NCI-H510A (cell line): ENCODE results near the gene SYTL1.

Experiments
- DNase-seq: peaks from one replicate; lab custom pipeline; 2025; lab: John Stamatoyannopoulos, UW

The SYTL1 gene

GRCh38 chr1:27346991-27347624, 5.3 kb downstream of the SYTL1 start:
- no peak for DNase-seq

- DNase-seq, result peak; percentile 75
Measured at GRCh38 chr1:27348861-27349783, 7.3 kb downstream of the SYTL1 start.

GRCh38 chr1:27349784-27350662, 8.2 kb downstream of the SYTL1 start:
- DNase-seq, result peak; percentile 76

GRCh38 chr1:27350663-27351540, 9.1 kb downstream of the SYTL1 start:
- no peak for DNase-seq

- DNase-seq, result no peak
Measured at GRCh38 chr1:27351541-27352107, 9.8 kb downstream of the SYTL1 start.

- no peak for DNase-seq
Measured at GRCh38 chr1:27353166-27353565, 11.3 kb downstream of the SYTL1 start.

- no peak for DNase-seq
Measured at GRCh38 chr1:27353629-27354028, 11.8 kb downstream of the SYTL1 start.

- no peak for DNase-seq
Measured at GRCh38 chr1:27355683-27356082, 13.9 kb downstream of the SYTL1 start.

- no peak for DNase-seq
Measured at GRCh38 chr1:27356277-27356618, 14.4 kb downstream of the SYTL1 start.

- no peak for DNase-seq
Measured at GRCh38 chr1:27356619-27357280, 14.9 kb downstream of the SYTL1 start.

GRCh38 chr1:27357281-27358037, 15.6 kb downstream of the SYTL1 start:
- peak; percentile 19 for DNase-seq

- no peak for DNase-seq
Measured at GRCh38 chr1:27358038-27358927, 16.5 kb downstream of the SYTL1 start.

GRCh38 chr1:27358928-27359313, 17.1 kb downstream of the SYTL1 start:
- no peak for DNase-seq

- no peak for DNase-seq
Measured at GRCh38 chr1:27359822-27360158, 18.0 kb downstream of the SYTL1 start.

GRCh38 chr1:27360159-27361043, 18.6 kb downstream of the SYTL1 start:
- DNase-seq, result no peak

- DNase-seq, result no peak
Measured at GRCh38 chr1:27361044-27361402, 19.2 kb downstream of the SYTL1 start.

GRCh38 chr1:27361553-27361952, 19.7 kb downstream of the SYTL1 start:
- DNase-seq, result no peak
